HCT116 (cell line): ENCODE measurements around the gene PLEKHG5. TPM values are rescaled to one million over a fixed set of nuclear protein-coding genes. Genes with fewer than 3 reads are reported as not detected.

Experiments used
- ATAC-seq: fragments of 200-7000 bp; cut with Tn5 transposase; 2 replicates; pipeline ENCODE4 v1.9.1; 2020; ENCODE audit warnings: mild to moderate bottlenecking, moderate library complexity
- BruUV-seq: library from RNA; stranded (reverse); fragments of 400-500 nt; replicated peaks from 2 replicates; lab custom pipeline; 2021; lab: Mats Ljungman, UMichigan
- CTCF ChIA-PET: fragments of 300-600 bp; sonication (Branson Sonifier 250); formaldehyde crosslinking; loops from one replicate; lab custom pipeline; 2021; ENCODE audit warnings: antibody characterized with exemption; lab: Charles Lee
- POLR2A ChIA-PET: fragments of 300-600, 350-600 bp; sonication (Branson Sonifier 250); formaldehyde crosslinking; loops from one replicate; lab custom pipeline; 2021; ENCODE audit warnings: antibody characterized with exemption; lab: Charles Lee
- RAD21 ChIA-PET, 2 experiments: fragments of 300-600 bp; sonication (Branson Sonifier 250); formaldehyde crosslinking; loops; one replicate each; lab custom pipeline; 2023; ENCODE audit warnings: low total read pairs in 2 of 2; ENCODE audit not compliant: uncharacterized antibody in 2 of 2, unreplicated experiment in 2 of 2, low non-redundant PET in 1 of 2; lab: Charles Lee
- DNase-seq: peaks from one replicate; pipeline ENCODE4 v3.0.0-alpha.2; 2010; ENCODE audit warnings: low read depth, low spot score
- H2AFZ ChIP-seq: fragments of 200-600 bp; shearing (Covaris generic), sonication (generic); 2 replicates; pipeline ENCODE4 v1.6.1; 2017; ENCODE audit warnings: low read depth, mixed run types, mixed read lengths, antibody characterized with exemption, low read length; ENCODE audit not compliant: poor library complexity, severe bottlenecking
- H3K27ac ChIP-seq: 2 replicates; pipeline ENCODE4 v1.5.1; 2012; ENCODE audit warnings: low read depth, low read length
- H3K27me3 ChIP-seq: fragments of 200-600 bp; sonication (generic); 2 replicates; pipeline ENCODE4 v1.6.1; 2016; ENCODE audit warnings: mixed run types, low read length, mixed read lengths; ENCODE audit not compliant: insufficient read depth
- H3K36me3 ChIP-seq, 2 experiments: fragments of 200-500 bp in 1 of 2; fragments of 200-600 bp in 1 of 2; sonication (Bioruptor generic) in 1 of 2; sonication (generic) in 1 of 2; 2 replicates each; pipeline versions ENCODE4 v1.5.1 to v1.6.1; 2014 to 2016; ENCODE audit warnings: low read length in 2 of 2, inconsistent platforms in 1 of 2, mixed read lengths in 1 of 2, mixed run types in 1 of 2; ENCODE audit not compliant: insufficient read depth in 2 of 2, control insufficient read depth in 1 of 2
- H3K4me1 ChIP-seq, 2 experiments: fragments of 200-600 bp in 1 of 2; sonication (generic) in 1 of 2; 2 replicates each; pipeline versions ENCODE4 v1.5.1 to v1.6.1; 2012 to 2017; ENCODE audit warnings: low read length in 2 of 2, inconsistent platforms in 1 of 2, mild to moderate bottlenecking in 1 of 2, mixed read lengths in 1 of 2, mixed run types in 1 of 2, moderate library complexity in 1 of 2; ENCODE audit not compliant: insufficient read depth in 2 of 2, control insufficient read depth in 1 of 2
- H3K4me2 ChIP-seq: fragments of 200-600 bp; sonication (generic); 2 replicates; pipeline ENCODE4 v1.6.1; 2017; ENCODE audit warnings: mixed run types, low read length, mixed read lengths
- H3K4me3 ChIP-seq, 2 experiments: fragments of 200-600 bp in 1 of 2; sonication (generic) in 1 of 2; replicated peaks in 1 of 2; 2 replicates each; pipeline ENCODE4 v1.5.1; 2011 to 2016; ENCODE audit warnings: low read length in 2 of 2, control low read depth in 1 of 2, low read depth in 1 of 2, mild to moderate bottlenecking in 1 of 2, mixed read lengths in 1 of 2, mixed run types in 1 of 2
- H3K79me2 ChIP-seq: fragments of 200-600 bp; sonication (generic); 2 replicates; pipeline ENCODE4 v1.6.1; 2017; ENCODE audit warnings: mild to moderate bottlenecking, mixed run types, low read length, moderate library complexity, mixed read lengths; ENCODE audit not compliant: insufficient read depth
- H3K9ac ChIP-seq: fragments of 200-600 bp; sonication (generic); 2 replicates; pipeline ENCODE4 v1.6.1; 2016; ENCODE audit warnings: low read length, mixed read lengths
- H3K9me2 ChIP-seq: fragments of 200-600 bp; sonication (generic), shearing (Covaris generic); 2 replicates; pipeline ENCODE4 v1.6.1; 2017; ENCODE audit warnings: mixed run types, mild to moderate bottlenecking, moderate library complexity; ENCODE audit not compliant: insufficient read depth
- H3K9me3 ChIP-seq, 2 experiments: fragments of 200-500 bp in 1 of 2; fragments of 200-600 bp in 1 of 2; sonication (Bioruptor generic) in 1 of 2; sonication (generic) in 1 of 2; 2 replicates each; pipeline ENCODE4 v1.6.1; 2014 to 2017; ENCODE audit warnings: low read length in 2 of 2, mixed read lengths in 2 of 2, inconsistent platforms in 1 of 2, low read depth in 1 of 2, mild to moderate bottlenecking in 1 of 2, mixed run types in 1 of 2, moderate library complexity in 1 of 2; ENCODE audit not compliant: control insufficient read depth in 1 of 2, insufficient read depth in 1 of 2
- H4K20me1 ChIP-seq: fragments of 200-600 bp; sonication (generic), shearing (Covaris generic); 2 replicates; pipeline ENCODE4 v1.6.1; 2017; ENCODE audit warnings: mixed run types, mild to moderate bottlenecking, moderate library complexity; ENCODE audit not compliant: insufficient read depth
- EGR1 ChIP-seq: IDR thresholded peaks from 2 replicates; pipeline ENCODE4 v1.6.1; 2012; ENCODE audit warnings: low read depth
- ELF1 ChIP-seq: IDR thresholded peaks from 2 replicates; pipeline ENCODE4 v1.6.1; 2012; ENCODE audit warnings: low read depth, borderline replicate concordance
- POLR2A ChIP-seq: IDR thresholded peaks from 2 replicates; pipeline ENCODE4 v1.7.0; 2011; ENCODE audit warnings: borderline replicate concordance; ENCODE audit not compliant: insufficient read depth, insufficient read length; ENCODE audit errors: extremely low read depth
- POLR2AphosphoS5 ChIP-seq: IDR thresholded peaks from 2 replicates; pipeline ENCODE4 v1.6.1; 2011; ENCODE audit warnings: mild to moderate bottlenecking, low read depth, low read length, moderate library complexity
- SIN3A ChIP-seq: IDR thresholded peaks from 2 replicates; pipeline ENCODE4 v1.6.1; 2012; ENCODE audit warnings: low read depth
- SRF ChIP-seq: IDR thresholded peaks from 2 replicates; pipeline ENCODE4 v1.6.1; 2012; ENCODE audit warnings: low read depth
- YY1 ChIP-seq: IDR thresholded peaks from 2 replicates; pipeline ENCODE4 v1.6.1; 2011; ENCODE audit warnings: low read length, low read depth, moderate library complexity, mild to moderate bottlenecking; ENCODE audit not compliant: insufficient replicate concordance; ENCODE audit errors: extremely low read depth
- intact Hi-C: fragments of 100-400 bp; cut with micrococcal nuclease; formaldehyde crosslinking; loops from 2 replicates; pipeline ENCODE4 v1.10.0; 2022
- total RNA-seq: library from RNA; stranded (reverse); gene quantifications from one replicate; pipeline ENCODE4 v1.2.1, GENCODE V29; 2021; ENCODE audit not compliant: unreplicated experiment
- TF ChIP-seq, protein P1 (sequence below): IDR thresholded peaks from 2 replicates; pipeline ENCODE4 v1.6.1; 2012
- TF ChIP-seq, protein P2 (sequence below): IDR thresholded peaks from 2 replicates; pipeline ENCODE4 v1.6.1; 2012

The PLEKHG5 gene
- total RNA-seq, 1 experiment from 2014 or later = 33.0 TPM

DNA sequence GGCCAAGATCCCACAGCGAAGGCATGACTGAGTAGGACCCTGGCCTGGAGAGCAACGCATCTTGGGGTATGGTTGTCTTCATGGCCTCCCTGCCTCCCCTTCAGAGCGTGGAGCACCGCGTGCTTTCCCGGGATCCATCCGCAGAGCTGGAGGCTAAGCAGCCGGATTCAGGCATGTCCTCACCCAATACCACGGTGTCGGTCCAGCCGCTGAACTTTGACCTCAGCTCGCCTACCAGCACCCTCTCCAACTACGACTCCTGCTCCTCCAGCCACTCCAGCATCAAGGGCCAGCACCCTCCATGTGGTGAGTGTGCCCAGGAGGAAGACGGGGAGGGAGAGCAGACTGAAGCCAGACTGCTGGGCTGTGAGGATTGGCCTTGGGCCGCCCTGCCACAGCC lies 47.1 kb downstream of the PLEKHG5 start:
- POLR2A ChIA-PET = interaction anchor here (0.6 kb wide), 1 partner anchor 51 kb away, joined by 4 read pairs; the partner anchor contains the start of gene ACOT7
- no peak overlapping the region for H2AFZ ChIP-seq
- CTCF ChIA-PET = no interaction called here

DNA sequence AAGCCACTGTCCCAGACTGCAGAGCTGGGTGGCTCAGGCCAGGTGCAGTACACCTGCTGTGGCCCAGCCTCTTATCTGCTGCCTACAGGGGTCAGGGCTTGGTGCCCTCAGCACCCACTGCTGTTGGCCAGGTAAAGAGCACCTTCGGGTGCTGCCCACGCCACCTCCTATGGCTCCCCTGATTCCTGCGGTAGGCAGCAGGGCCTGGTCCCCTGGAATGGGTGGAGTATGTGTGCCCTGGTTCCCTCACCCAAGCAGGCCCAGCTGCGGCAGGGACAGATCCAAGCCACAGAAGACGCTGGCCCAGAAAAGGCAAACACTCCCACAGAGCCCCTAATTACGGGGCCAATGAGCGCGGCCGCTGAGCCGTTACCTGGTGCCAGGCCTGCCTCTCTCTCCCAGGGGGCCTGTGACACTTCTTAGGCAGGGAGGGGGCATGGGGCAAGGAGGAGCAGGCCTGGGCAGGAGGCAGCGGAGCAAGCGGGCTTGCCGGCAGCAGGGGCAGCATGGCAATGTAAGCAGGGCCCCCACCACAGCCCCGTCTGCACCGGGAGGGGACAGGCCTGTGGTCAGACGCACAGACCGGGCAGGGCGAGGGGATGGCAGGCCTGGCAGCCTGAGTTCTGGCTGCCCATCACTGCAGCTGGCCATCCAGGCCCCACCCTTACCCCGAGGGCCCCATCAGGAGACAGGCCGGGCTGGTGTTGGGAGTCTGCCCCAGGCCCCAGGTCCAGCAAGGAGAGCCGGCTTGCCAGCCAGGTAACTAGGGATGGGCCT lies 47.9 kb downstream of the PLEKHG5 start:
- TF ChIP-seq POLR2AphosphoS5 = no peak
- TF ChIP-seq, protein P1, sequence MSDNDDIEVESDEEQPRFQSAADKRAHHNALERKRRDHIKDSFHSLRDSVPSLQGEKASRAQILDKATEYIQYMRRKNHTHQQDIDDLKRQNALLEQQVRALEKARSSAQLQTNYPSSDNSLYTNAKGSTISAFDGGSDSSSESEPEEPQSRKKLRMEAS = no peak
- TF ChIP-seq EGR1 = no peak
- TF ChIP-seq SRF = no peak
- Histone ChIP-seq H3K27me3 (no peaks in the 10 kb centered on the region), H3K4me1 (peaks cover 17 to 53% of the 10 kb centered on the region in 2 experiments), H2AFZ (no peak overlapping the region), H4K20me1 (no peaks in the 10 kb centered on the region), H3K9ac (no peak overlapping the region), H3K4me3 (no peak overlapping the region), H3K9me3 (no peaks in the 10 kb centered on the region), H3K4me2 (no peak overlapping the region), H3K36me3 (no peaks in the 10 kb centered on the region), H3K27ac (no peak overlapping the region), H3K9me2 (no peaks in the 10 kb centered on the region), H3K79me2 (no peaks in the 10 kb centered on the region; the same call in 1 of the 2 replicates)
- intact Hi-C loops = loop anchor here (10.0 kb wide), 1 partner anchor 771 kb away; no protein-coding TSS in a partner anchor
- ATAC-seq (no peak), DNase-seq (no peak)
- CTCF ChIA-PET = no interaction called here
- POLR2A ChIA-PET = no interaction called here
- BruUV-seq = no TSS peak
- RAD21 ChIA-PET = no interaction called here

More for the DNA sequence above, 47.1 kb downstream of the PLEKHG5 start:
- no peak overlapping the region for H3K4me2 ChIP-seq
- DNase-seq = no peak
- no peak overlapping the region for H3K9ac ChIP-seq
- H3K36me3 ChIP-seq = no peaks in the 10 kb centered on the region
- H3K9me2 ChIP-seq = no peaks in the 10 kb centered on the region
- RAD21 ChIA-PET = no interaction called here
- intact Hi-C loops = loop anchor here (10.0 kb wide), 1 partner anchor 770 kb away; no protein-coding TSS in a partner anchor
- no peaks in the 10 kb centered on the region for H4K20me1 ChIP-seq
- BruUV-seq = no TSS peak
- no peaks in the 10 kb centered on the region for H3K9me3 ChIP-seq
- no peak for ATAC-seq
- H3K27me3 ChIP-seq = no peaks in the 10 kb centered on the region
- no peaks in the 10 kb centered on the region; the same call in 1 of the 2 replicates for H3K79me2 ChIP-seq
- no peak overlapping the region for H3K27ac ChIP-seq
- TF ChIP-seq YY1 (no peak), POLR2A (no peak), SIN3A (no peak), ELF1 (no peak)
- TF ChIP-seq, protein P2, sequence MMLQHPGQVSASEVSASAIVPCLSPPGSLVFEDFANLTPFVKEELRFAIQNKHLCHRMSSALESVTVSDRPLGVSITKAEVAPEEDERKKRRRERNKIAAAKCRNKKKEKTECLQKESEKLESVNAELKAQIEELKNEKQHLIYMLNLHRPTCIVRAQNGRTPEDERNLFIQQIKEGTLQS = no peak
- TF ChIP-seq, all 23 proteins: peak for 0
- no peak overlapping the region for H3K4me3 ChIP-seq
- peaks cover 16 to 56% of the 10 kb centered on the region in 2 experiments for H3K4me1 ChIP-seq
